Measurements from ENCODE around the gene RNLS.

GRCh38 chr10:88311264-88311663 is 271.9 kb downstream of the RNLS start:
- TF ChIP-seq CTCF (conservative IDR thresholded peaks at IDR 0.05 in 1 of 2, IDR thresholded peaks at IDR 0.05 in 1 of 2; ENCODE audit: extremely low read depth in 1 of 2, insufficient read depth in 1 of 2, low read depth in 1 of 2, low read length in 2 of 2) (no peak), EZH2 (IDR thresholded peaks at IDR 0.05; ENCODE audit: borderline replicate concordance, low read length) (no peak)

Measured in mammary epithelial cell (primary cell).